Measurements from ENCODE around the gene SIRT4.

The SIRT4 gene

DNA sequence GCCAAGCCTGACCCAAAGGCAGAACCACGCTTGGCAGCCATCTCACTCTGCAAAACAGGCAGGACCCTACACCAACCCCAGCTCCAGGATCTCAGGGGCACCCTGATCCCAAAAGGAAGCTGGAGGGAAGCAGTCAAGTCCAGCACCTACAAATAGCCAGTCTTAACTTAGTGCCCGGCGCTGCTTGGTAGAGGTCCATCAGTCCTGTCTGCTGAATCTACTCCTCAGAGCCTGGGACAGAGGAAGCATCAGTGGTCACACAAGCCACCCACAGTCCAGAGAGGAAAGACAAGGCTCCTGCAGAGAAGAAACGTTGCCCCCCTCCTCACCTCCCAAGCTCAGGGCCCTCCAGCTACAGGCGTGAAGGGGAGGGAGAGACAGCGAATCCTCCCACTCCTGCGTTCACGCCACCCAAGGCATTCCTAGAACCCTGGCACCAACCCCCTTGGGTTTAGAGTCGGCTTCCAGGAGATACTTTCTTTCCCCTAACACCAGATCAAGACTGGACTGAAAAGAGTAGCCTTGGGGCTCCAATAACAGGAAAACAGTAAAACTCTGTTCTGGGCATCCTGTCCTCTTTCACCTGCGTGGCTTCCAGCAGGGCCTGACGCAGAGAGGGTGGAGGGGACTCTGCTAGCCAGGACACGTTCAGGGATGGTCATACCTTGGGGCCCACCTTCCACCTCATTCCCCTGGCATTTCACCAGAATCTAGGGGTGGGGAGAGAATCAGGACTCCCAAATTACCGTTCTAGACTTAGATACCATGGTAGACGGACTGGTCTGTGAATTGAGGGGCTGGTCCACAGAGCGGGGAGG lies 37.8 kb upstream of the SIRT4 start:
- Mint-ChIP-seq H3K4me1 (peaks cover 60% of the 10 kb centered on the region), H3K4me3 (peak overlapping the region; percentile 98), H3K36me3 (ENCODE audit: insufficient read depth) (peaks cover 20% of the 10 kb centered on the region), H3K27ac (ENCODE audit: low read depth) (peak overlapping the region; percentile 95), H3K27me3 (no peaks in the 10 kb centered on the region), H3K9me3 (no peaks in the 10 kb centered on the region)
- DNase-seq (ENCODE audit: low spot score in 2 of 2) = no peak
- ATAC-seq (replicated peaks; ENCODE audit: extremely low read depth, poor library complexity, severe bottlenecking) = no peak

DNA sequence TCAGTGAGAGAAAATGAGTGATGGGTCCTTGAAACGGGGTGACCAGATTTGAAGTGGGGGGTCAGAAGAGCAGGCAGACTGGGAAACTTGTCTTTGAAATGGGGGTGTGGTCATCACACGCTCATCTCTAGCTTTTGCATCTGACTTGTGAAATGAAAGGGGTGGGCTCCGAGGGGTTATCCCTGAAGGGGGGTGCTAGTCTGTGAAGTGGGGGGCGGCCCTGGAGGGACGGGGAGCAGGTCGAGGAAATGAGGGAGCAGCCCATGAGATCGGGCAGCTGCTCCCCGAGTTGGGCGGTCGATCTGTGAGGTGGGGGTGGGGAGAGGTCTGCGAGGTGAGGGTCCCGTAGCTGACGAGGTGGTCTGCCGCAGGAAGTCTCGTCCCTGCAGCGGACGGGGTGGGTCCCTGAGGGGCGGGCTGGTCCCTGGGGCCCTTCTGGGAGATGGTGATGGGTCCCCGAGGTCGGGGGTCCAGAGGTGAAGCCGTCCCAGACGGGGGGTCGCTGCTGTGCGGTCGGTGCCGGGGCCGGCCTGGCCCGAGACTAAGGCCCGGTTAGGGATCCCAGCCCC lies 37.1 kb upstream of the SIRT4 start:
- Mint-ChIP-seq H3K4me1 (peaks cover 53% of the 10 kb centered on the region), H3K27ac (ENCODE audit: low read depth) (peak overlapping the region; percentile 95), H3K36me3 (ENCODE audit: insufficient read depth) (peaks cover 15% of the 10 kb centered on the region), H3K9me3 (no peaks in the 10 kb centered on the region), H3K27me3 (no peaks in the 10 kb centered on the region), H3K4me3 (peak overlapping the region; percentile 98)
- no peak for ATAC-seq (replicated peaks; ENCODE audit: extremely low read depth, poor library complexity, severe bottlenecking)
- no peak for DNase-seq (ENCODE audit: low spot score in 2 of 2)

DNA sequence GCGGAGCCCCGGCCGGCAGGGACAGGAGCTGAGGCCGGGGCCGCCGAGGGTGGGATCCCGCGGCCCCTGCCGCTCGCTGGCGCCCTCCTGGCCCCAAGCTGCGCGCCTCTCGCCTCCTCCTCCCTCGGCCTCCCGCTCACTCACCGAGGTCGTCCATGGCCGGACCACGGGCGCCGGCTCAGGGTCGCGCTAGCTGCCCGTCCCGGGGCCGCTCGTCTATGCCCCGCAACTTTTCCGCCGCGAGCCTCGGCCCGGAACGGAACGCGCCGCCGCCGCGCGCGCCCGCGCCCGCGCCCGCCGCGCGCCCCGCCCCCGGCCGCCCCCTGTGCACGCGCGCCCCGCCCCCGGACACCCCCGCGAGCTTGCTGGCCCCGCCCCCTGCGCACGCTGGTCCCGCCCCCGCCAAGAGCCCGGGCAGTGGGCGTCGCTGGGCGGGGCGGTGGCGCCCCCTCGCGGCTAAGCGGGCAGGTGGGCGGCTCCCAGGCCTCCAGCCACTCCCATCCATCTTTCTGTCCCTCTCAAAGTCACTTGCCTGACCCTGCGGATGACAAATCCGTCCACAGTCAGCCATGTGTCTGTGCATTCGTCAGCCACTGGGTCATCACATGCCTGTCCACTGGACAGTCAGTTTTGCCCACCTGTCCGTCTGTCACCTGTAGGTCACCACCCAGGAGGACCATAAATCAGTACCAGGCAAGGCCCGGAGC lies 36.5 kb upstream of the SIRT4 start, which contains the start of gene PXN:
PXN (minus strand) TSS at position 258 of the 707 bp plus-strand sequence; CDS start at position 157, 101 bp downstream.
- no peaks in the 10 kb centered on the region for H3K27me3 Mint-ChIP-seq

DNA sequence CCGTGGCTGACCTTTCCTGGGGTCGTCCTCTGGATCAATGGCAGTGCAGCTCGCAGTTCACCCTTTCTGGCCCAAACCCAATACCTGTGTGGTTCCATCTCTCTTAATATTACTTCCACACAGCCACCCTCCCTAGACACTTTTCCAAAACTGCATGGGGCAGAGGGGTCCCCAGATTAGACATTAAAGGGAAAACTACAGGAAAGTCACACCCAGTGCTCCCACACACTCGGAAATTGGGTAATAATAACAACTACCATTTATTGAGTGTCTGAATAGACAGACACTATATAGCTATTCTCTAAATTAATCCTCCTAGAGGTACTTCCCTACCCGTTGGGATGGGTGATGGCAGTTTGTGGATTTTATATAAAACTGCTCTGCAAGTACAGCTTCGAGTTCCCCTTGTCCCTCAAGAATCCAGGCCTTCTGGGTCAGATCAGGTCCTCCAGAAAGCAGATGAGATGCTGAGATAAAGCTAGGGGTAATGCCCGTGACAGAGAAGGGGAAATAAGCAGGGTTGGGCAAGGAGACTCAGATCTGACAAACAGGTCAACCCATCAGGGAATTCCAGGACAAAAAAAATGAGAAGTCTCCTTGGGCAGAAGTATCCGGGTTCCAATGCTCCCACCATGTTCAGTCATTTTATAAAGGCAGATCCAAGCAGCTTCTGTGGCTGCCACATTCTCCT lies 35.8 kb upstream of the SIRT4 start:
- H3K36me3 Mint-ChIP-seq (ENCODE audit: insufficient read depth) = peaks cover 13% of the 10 kb centered on the region
- H3K4me1 Mint-ChIP-seq = peaks cover 42% of the 10 kb centered on the region
- no peaks in the 10 kb centered on the region for H3K27me3 Mint-ChIP-seq
- DNase-seq (ENCODE audit: low spot score in 2 of 2) = no peak
- H3K27ac Mint-ChIP-seq (ENCODE audit: low read depth) = peak overlapping the region; percentile 69
- H3K9me3 Mint-ChIP-seq = no peaks in the 10 kb centered on the region
- ATAC-seq (replicated peaks; ENCODE audit: extremely low read depth, poor library complexity, severe bottlenecking) = no peak
- H3K4me3 Mint-ChIP-seq = peak overlapping the region; percentile 98

More for the DNA sequence above, 36.5 kb upstream of the SIRT4 start, which contains the start of gene PXN:
- Mint-ChIP-seq H3K4me1 (peaks cover 47% of the 10 kb centered on the region), H3K27ac (ENCODE audit: low read depth) (peak within 1 kb of the TSS; percentile 95), H3K9me3 (no peaks in the 10 kb centered on the region), H3K4me3 (peak within 1 kb of the TSS; percentile 98), H3K36me3 (ENCODE audit: insufficient read depth) (peaks cover 13% of the 10 kb centered on the region)
- ATAC-seq (replicated peaks; ENCODE audit: extremely low read depth, poor library complexity, severe bottlenecking) (peak; percentile 78), DNase-seq (ENCODE audit: low spot score in 2 of 2) (peak; percentile 81 to 88)

GRCh38 chr12:120267736-120268135 lies 34.4 kb upstream of the SIRT4 start:
- Mint-ChIP-seq H3K36me3 (ENCODE audit: insufficient read depth) (peaks cover 10% of the 10 kb centered on the region), H3K27ac (ENCODE audit: low read depth) (no peak overlapping the region), H3K27me3 (no peaks in the 10 kb centered on the region), H3K4me3 (no peak overlapping the region), H3K4me1 (peaks cover 28% of the 10 kb centered on the region), H3K9me3 (no peaks in the 10 kb centered on the region)
- DNase-seq (ENCODE audit: low spot score in 2 of 2) = no peak
- ATAC-seq (replicated peaks; ENCODE audit: extremely low read depth, poor library complexity, severe bottlenecking) = no peak

GRCh38 chr12:120276734-120277133 lies 25.4 kb upstream of the SIRT4 start:
- no peak for DNase-seq (ENCODE audit: low spot score in 2 of 2)

DNA sequence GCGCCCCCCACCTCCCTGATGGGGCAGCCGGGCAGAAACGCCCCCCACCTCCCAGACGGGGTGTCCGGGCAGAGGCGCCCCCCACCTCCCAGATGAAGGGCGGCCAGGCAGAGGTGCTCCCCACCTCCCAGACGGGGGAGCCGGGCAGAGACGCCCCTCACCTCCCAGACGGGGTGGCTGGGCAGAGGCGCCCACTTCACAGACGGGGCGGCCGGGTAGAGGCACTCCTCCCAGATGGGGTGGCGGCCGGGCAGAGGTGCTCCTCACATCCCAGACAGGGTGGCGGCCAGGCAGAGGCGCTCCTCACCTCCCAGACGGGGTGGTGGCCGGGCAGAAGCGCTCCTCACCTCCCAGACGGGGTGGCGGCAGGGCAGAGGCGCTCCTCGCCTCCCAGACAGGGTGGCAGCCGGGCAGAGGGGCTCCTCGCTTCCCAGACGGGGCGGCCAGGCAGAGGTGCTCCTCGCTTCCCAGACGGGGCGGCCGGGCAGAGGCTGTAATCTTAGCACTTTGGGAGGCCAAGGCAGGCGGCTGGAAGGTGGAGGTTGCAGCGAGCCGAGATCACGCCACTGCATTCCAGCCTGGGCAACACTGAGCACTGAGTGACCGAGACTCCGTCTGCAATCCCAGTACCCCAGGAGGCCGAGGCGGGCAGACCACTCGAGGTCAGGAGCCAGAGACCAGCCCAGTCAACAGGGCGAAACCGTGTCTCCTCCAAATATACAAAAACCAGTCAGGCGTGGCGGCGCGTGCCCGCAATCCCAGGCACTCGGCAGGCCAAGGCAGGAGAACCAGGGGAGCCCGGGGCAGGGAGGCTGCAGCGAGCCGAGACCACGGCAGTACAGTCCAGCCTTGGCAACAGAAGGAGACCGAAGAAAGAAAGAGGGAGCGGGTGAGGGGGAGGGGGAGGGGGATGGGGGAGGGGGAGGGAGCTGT lies 23.7 kb upstream of the SIRT4 start:
- no peaks in the 10 kb centered on the region for H3K4me1 Mint-ChIP-seq
- no peaks in the 10 kb centered on the region for H3K27me3 Mint-ChIP-seq
- ATAC-seq (replicated peaks; ENCODE audit: extremely low read depth, poor library complexity, severe bottlenecking) = no peak
- DNase-seq (ENCODE audit: low spot score in 2 of 2) = no peak
- no peaks in the 10 kb centered on the region for H3K36me3 Mint-ChIP-seq (ENCODE audit: insufficient read depth)
- no peaks in the 10 kb centered on the region for H3K9me3 Mint-ChIP-seq
- H3K27ac Mint-ChIP-seq (ENCODE audit: low read depth) = no peak overlapping the region
- no peak overlapping the region for H3K4me3 Mint-ChIP-seq

More at GRCh38 chr12:120276734-120277133, 25.4 kb upstream of the SIRT4 start:
- Mint-ChIP-seq H3K27ac (ENCODE audit: low read depth) (no peak overlapping the region), H3K27me3 (no peaks in the 10 kb centered on the region), H3K9me3 (no peaks in the 10 kb centered on the region), H3K4me3 (no peak overlapping the region), H3K36me3 (ENCODE audit: insufficient read depth) (no peaks in the 10 kb centered on the region), H3K4me1 (no peaks in the 10 kb centered on the region)
- no peak for ATAC-seq (replicated peaks; ENCODE audit: extremely low read depth, poor library complexity, severe bottlenecking)

DNA sequence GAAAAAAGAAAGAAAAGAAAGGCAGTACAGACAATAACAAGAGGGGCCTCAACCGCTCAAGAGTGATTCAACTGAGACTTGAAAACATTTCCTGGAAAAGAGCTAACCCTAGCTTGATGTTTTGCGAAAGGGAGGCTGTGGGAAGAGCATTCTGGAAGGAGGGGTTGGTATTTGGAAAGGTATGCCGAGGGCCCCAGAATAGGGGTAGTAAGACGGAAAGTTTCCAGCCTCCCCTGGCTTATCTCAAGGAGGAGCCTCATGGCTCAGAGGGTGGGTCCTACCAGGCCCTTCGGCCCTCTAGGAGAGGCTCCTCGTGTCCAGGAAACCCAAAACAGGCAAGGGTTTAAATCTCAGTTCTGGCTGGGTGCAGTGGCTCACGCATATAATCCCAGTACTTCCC lies 18.8 kb upstream of the SIRT4 start:
- no peak overlapping the region for H3K27ac Mint-ChIP-seq (ENCODE audit: low read depth)
- H3K4me3 Mint-ChIP-seq = no peak overlapping the region
- H3K9me3 Mint-ChIP-seq = no peaks in the 10 kb centered on the region
- DNase-seq (ENCODE audit: low spot score in 2 of 2) (no peak), ATAC-seq (replicated peaks; ENCODE audit: extremely low read depth, poor library complexity, severe bottlenecking) (no peak)
- no peaks in the 10 kb centered on the region for H3K4me1 Mint-ChIP-seq
- H3K36me3 Mint-ChIP-seq (ENCODE audit: insufficient read depth) = no peaks in the 10 kb centered on the region
- no peaks in the 10 kb centered on the region for H3K27me3 Mint-ChIP-seq

GRCh38 chr12:120284381-120284780 lies 17.7 kb upstream of the SIRT4 start:
- peaks cover 2% of the 10 kb centered on the region for H3K36me3 Mint-ChIP-seq (ENCODE audit: insufficient read depth)
- no peaks in the 10 kb centered on the region for H3K4me1 Mint-ChIP-seq
- DNase-seq (ENCODE audit: low spot score in 2 of 2) (no peak), ATAC-seq (replicated peaks; ENCODE audit: extremely low read depth, poor library complexity, severe bottlenecking) (no peak)
- H3K27ac Mint-ChIP-seq (ENCODE audit: low read depth) = no peak overlapping the region
- H3K4me3 Mint-ChIP-seq = no peak overlapping the region
- H3K27me3 Mint-ChIP-seq = no peaks in the 10 kb centered on the region
- no peaks in the 10 kb centered on the region for H3K9me3 Mint-ChIP-seq

DNA sequence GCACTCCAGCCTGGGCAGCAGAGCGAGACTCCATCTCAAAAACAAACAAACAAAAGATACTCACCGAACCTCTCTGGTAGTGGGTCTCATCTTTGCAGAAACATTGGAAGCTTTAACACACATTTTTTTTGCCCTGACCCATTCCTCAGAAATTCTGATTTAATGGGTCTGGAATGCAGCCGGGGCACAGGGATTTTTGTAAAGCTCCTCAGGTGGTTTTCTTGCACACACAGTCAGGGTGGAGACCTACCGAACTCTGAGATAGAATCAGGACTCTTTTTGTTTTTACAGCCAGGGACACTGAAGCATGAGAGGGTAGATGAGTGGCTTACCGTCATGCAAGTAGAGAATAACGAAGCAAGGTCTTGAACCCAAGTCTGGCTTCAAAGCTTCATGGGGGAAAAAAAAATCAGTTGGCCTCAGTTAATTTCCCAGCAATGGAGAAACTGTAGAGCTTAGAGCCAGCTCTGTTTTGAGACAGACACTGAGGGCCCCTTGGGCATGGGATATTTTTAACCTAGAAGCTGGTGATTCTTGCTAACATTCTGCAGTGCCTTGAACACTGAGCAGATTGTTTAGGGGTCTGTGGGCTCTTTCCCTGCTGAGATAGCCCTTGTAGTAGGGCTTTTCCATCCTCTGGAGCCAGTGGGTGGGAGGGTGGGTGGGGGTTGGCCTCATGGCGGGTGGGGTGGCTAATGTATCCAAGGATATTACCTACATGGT lies 15.2 kb upstream of the SIRT4 start:
- H3K36me3 Mint-ChIP-seq (ENCODE audit: insufficient read depth) = peaks cover 13% of the 10 kb centered on the region
- no peak overlapping the region for H3K4me3 Mint-ChIP-seq
- no peaks in the 10 kb centered on the region for H3K9me3 Mint-ChIP-seq
- ATAC-seq (replicated peaks; ENCODE audit: extremely low read depth, poor library complexity, severe bottlenecking) (no peak), DNase-seq (ENCODE audit: low spot score in 2 of 2) (no peak)
- H3K4me1 Mint-ChIP-seq = no peaks in the 10 kb centered on the region
- no peaks in the 10 kb centered on the region for H3K27me3 Mint-ChIP-seq
- H3K27ac Mint-ChIP-seq (ENCODE audit: low read depth) = no peak overlapping the region

GRCh38 chr12:120287491-120287890 lies 14.6 kb upstream of the SIRT4 start:
- H3K27me3 Mint-ChIP-seq = no peaks in the 10 kb centered on the region
- H3K9me3 Mint-ChIP-seq = no peaks in the 10 kb centered on the region
- H3K4me1 Mint-ChIP-seq = no peaks in the 10 kb centered on the region
- DNase-seq (ENCODE audit: low spot score in 2 of 2) (no peak), ATAC-seq (replicated peaks; ENCODE audit: extremely low read depth, poor library complexity, severe bottlenecking) (no peak)
- H3K36me3 Mint-ChIP-seq (ENCODE audit: insufficient read depth) = peaks cover 13% of the 10 kb centered on the region
- H3K27ac Mint-ChIP-seq (ENCODE audit: low read depth) = no peak overlapping the region
- no peak overlapping the region for H3K4me3 Mint-ChIP-seq

All from central memory CD8-positive, alpha-beta T cell (primary cell).